ENCODE measurements around the gene KSR1.

The KSR1 gene

DNA sequence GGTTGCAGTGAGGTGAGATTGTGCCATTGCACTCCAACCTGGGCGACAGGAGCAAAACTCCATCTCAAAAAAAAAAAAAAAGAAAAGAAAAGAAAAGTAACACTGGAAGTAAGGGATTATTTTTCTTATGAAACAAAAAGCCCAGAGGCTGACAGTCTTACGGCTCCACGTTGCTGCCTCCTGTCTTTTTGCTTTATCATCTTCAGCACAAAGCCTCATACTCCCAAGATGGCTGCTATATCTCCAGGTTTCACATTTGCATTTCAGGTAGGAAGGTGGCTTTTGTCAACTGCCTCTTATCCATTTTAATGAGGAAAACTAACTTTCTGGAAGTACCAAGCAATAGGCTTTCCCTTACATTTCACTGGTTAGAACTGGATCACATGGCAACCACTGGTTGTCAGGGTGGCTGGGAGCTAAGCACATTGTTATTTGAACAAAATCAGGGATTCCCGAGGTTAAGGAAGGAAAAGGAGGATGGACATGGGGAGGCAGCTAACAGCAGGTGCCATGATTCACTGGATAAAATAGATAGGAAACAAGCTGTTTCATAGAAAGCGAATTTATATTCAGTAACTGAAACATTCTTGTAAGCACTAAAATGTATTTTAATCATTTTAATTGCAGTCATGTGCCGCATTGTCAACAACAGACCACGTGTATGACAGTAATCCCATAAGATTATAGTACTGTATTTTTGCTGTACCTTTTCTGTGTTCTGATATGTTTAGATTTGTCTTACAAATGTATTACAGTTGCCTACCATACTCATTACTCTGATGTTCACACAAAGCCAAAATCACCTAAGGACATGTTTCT, 58.6 kb downstream of the KSR1 start:
- no peak for ATAC-seq
- TF ChIP-seq, protein P1, sequence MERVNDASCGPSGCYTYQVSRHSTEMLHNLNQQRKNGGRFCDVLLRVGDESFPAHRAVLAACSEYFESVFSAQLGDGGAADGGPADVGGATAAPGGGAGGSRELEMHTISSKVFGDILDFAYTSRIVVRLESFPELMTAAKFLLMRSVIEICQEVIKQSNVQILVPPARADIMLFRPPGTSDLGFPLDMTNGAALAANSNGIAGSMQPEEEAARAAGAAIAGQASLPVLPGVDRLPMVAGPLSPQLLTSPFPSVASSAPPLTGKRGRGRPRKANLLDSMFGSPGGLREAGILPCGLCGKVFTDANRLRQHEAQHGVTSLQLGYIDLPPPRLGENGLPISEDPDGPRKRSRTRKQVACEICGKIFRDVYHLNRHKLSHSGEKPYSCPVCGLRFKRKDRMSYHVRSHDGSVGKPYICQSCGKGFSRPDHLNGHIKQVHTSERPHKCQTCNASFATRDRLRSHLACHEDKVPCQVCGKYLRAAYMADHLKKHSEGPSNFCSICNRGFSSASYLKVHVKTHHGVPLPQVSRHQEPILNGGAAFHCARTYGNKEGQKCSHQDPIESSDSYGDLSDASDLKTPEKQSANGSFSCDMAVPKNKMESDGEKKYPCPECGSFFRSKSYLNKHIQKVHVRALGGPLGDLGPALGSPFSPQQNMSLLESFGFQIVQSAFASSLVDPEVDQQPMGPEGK (CRISPR knock-in tag; IDR thresholded peaks at IDR 0.05; ENCODE audit: borderline replicate concordance) = no peak
- TF ChIP-seq CSDC2 (CRISPR knock-in tag; IDR thresholded peaks at IDR 0.05) (no peak), ZNF8 (CRISPR knock-in tag; IDR thresholded peaks at IDR 0.05) (no peak)
- TF ChIP-seq, protein P2, sequence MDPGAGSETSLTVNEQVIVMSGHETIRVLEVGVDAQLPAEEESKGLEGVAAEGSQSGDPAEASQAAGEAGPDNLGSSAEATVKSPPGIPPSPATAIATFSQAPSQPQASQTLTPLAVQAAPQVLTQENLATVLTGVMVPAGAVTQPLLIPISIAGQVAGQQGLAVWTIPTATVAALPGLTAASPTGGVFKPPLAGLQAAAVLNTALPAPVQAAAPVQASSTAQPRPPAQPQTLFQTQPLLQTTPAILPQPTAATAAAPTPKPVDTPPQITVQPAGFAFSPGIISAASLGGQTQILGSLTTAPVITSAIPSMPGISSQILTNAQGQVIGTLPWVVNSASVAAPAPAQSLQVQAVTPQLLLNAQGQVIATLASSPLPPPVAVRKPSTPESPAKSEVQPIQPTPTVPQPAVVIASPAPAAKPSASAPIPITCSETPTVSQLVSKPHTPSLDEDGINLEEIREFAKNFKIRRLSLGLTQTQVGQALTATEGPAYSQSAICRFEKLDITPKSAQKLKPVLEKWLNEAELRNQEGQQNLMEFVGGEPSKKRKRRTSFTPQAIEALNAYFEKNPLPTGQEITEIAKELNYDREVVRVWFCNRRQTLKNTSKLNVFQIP (CRISPR knock-in tag; IDR thresholded peaks at IDR 0.05; ENCODE audit: borderline replicate concordance, low read depth) = no peak

DNA sequence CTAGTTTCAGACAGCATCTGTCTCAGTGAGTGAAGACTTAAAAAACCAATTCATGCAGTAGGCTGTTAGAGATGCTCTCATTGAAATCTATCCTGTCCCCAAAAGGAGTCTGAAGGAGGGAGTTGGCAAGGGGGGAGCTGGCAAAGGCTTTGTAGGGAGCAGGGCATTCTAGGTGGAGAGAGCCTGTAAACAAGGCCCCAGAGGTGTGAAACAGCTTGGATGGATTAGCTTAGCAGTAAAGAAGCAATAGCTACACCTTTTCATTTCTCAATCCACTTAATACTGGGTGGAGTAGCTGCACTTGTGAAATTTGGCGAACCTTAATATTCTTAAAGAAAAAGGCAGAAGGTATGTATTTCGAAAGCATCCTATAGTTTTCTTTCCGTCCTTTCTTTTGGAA, 61.8 kb downstream of the KSR1 start:
- TF ChIP-seq BACH2 (CRISPR knock-in tag; IDR thresholded peaks at IDR 0.05; ENCODE audit: borderline replicate concordance) = no peak
- no peak for ATAC-seq

DNA sequence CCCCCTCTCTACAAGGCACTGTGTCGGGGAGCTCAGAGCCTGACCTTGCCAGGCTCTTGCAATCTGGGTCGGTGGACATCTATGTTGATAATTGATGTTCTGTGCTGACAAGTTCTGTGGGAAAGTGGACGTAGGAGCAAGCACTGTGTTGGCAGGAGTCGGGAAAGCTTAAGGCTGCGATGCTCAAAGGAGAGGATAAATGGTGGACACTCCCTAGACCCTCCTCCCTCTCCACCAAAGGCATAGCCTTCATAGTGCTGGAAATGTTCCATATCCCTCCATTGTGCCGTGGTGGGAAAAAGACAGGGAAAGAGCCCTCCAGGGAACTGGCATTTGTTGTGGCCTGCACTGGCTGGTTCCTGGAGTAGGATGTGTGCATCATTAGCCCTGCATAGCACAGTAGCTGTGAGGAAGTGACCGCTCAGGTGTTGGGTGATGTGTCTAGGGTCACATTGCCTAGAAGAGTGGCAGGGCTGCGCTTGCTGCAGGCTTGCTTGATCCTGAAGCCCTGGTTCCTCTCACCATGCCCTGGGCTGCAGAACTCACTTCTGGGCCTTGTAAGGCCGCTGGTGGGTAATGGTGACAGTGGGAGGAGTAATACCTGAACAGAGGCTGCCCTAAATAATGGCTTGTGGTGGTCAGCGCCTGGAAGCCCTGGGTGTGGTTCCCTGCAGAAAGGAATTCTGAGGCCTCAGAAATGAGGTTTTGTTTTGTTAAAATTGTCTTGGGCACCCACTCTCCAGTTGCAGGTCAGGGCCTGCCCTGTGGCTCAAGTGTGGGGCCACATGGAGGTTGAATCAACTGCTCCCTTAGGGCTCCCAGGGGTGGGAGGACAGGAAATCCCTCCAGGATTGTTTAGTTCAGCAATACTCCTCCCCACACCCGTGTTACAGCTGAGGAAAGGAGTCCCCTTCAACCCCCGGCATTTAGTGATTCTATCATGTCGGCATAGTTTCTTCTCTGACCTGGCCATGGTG, 62.6 kb downstream of the KSR1 start:
- TF ChIP-seq ZFP30 (CRISPR knock-in tag; IDR thresholded peaks at IDR 0.05) (no peak), ARNTL (CRISPR knock-in tag; IDR thresholded peaks at IDR 0.05; ENCODE audit: borderline replicate concordance, low read depth) (no peak), ESRRG (CRISPR knock-in tag; IDR thresholded peaks at IDR 0.05) (no peak), CSDC2 (CRISPR knock-in tag; IDR thresholded peaks at IDR 0.05) (no peak), OSR1 (CRISPR knock-in tag; IDR thresholded peaks at IDR 0.05) (no peak), PPARA (CRISPR knock-in tag; IDR thresholded peaks at IDR 0.05; ENCODE audit: borderline replicate concordance) (no peak), TCF4 (CRISPR knock-in tag; IDR thresholded peaks at IDR 0.05; ENCODE audit: borderline replicate concordance) (no peak)
- TF ChIP-seq, protein P3, sequence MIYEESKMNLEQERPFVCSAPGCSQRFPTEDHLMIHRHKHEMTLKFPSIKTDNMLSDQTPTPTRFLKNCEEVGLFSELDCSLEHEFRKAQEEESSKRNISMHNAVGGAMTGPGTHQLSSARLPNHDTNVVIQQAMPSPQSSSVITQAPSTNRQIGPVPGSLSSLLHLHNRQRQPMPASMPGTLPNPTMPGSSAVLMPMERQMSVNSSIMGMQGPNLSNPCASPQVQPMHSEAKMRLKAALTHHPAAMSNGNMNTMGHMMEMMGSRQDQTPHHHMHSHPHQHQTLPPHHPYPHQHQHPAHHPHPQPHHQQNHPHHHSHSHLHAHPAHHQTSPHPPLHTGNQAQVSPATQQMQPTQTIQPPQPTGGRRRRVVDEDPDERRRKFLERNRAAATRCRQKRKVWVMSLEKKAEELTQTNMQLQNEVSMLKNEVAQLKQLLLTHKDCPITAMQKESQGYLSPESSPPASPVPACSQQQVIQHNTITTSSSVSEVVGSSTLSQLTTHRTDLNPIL (CRISPR knock-in tag; IDR thresholded peaks at IDR 0.05; ENCODE audit: low read depth) = no peak
- TF ChIP-seq, protein P2 (CRISPR knock-in tag; IDR thresholded peaks at IDR 0.05; ENCODE audit: borderline replicate concordance, low read depth) = no peak
- no peak for ATAC-seq

DNA sequence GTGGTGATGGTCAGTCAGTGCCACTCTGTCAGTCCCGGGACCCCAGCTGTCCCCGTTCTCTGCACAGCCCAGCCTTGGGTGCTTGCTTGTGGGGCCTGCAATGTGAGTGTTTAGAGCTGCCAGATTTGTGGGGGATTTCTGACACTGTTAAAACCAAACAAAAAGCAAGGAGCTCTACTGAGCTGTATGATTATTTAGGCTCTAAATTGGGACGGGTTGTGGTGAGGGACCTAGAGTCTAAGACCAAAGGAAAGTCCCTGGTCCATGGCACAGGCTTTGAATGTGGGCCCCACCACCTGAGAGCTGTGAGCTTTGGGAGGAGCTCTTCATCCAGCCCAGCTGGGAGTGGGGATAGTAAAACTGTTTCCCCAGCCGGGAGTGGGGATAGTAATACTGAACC, 63.3 kb downstream of the KSR1 start:
- no peak for ATAC-seq
- TF ChIP-seq SNAI2 (CRISPR knock-in tag; IDR thresholded peaks at IDR 0.05) (no peak), ZFP30 (CRISPR knock-in tag; IDR thresholded peaks at IDR 0.05) (no peak), ESRRG (CRISPR knock-in tag; IDR thresholded peaks at IDR 0.05) (no peak), ARNTL (CRISPR knock-in tag; IDR thresholded peaks at IDR 0.05; ENCODE audit: borderline replicate concordance, low read depth) (no peak), ZC3H10 (CRISPR knock-in tag; IDR thresholded peaks at IDR 0.05) (no peak), OSR1 (CRISPR knock-in tag; IDR thresholded peaks at IDR 0.05) (no peak), CSDC2 (CRISPR knock-in tag; IDR thresholded peaks at IDR 0.05) (no peak), RARB (CRISPR knock-in tag; IDR thresholded peaks at IDR 0.05) (no peak), ZNF565 (CRISPR knock-in tag; conservative IDR thresholded peaks at IDR 0.05; ENCODE audit: low read depth) (no peak)
- TF ChIP-seq, protein P3 (CRISPR knock-in tag; IDR thresholded peaks at IDR 0.05; ENCODE audit: low read depth) = no peak
- TF ChIP-seq, protein P1 (CRISPR knock-in tag; IDR thresholded peaks at IDR 0.05; ENCODE audit: borderline replicate concordance) = no peak
- TF ChIP-seq, protein P4, sequence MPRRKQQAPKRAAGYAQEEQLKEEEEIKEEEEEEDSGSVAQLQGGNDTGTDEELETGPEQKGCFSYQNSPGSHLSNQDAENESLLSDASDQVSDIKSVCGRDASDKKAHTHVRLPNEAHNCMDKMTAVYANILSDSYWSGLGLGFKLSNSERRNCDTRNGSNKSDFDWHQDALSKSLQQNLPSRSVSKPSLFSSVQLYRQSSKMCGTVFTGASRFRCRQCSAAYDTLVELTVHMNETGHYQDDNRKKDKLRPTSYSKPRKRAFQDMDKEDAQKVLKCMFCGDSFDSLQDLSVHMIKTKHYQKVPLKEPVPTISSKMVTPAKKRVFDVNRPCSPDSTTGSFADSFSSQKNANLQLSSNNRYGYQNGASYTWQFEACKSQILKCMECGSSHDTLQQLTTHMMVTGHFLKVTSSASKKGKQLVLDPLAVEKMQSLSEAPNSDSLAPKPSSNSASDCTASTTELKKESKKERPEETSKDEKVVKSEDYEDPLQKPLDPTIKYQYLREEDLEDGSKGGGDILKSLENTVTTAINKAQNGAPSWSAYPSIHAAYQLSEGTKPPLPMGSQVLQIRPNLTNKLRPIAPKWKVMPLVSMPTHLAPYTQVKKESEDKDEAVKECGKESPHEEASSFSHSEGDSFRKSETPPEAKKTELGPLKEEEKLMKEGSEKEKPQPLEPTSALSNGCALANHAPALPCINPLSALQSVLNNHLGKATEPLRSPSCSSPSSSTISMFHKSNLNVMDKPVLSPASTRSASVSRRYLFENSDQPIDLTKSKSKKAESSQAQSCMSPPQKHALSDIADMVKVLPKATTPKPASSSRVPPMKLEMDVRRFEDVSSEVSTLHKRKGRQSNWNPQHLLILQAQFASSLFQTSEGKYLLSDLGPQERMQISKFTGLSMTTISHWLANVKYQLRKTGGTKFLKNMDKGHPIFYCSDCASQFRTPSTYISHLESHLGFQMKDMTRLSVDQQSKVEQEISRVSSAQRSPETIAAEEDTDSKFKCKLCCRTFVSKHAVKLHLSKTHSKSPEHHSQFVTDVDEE (CRISPR knock-in tag; IDR thresholded peaks at IDR 0.05) = no peak
- TF ChIP-seq, protein P2 (CRISPR knock-in tag; IDR thresholded peaks at IDR 0.05; ENCODE audit: borderline replicate concordance, low read depth) = no peak

Data from SK-N-SH treated with all-trans-retinoic acid at 6 μM for 48 hours (cell line).